HepG2 (cell line): ENCODE measurements around the gene ZMYND8. TPM values are rescaled to one million over a fixed set of nuclear protein-coding genes. Genes with fewer than 3 reads are reported as not detected.

Experiments
- BORCS8-MEF2B ChIP-seq: sonication (generic); formaldehyde crosslinking; IDR thresholded peaks from 2 replicates; pipeline ENCODE4 v1.8.0; 2022; ENCODE audit warnings: mild to moderate bottlenecking, missing genetic modification reagents
- DPF2 ChIP-seq: sonication (generic); formaldehyde crosslinking; IDR thresholded peaks from 2 replicates; pipeline ENCODE4 v1.4.0; 2020; ENCODE audit warnings: mild to moderate bottlenecking, low read depth, missing genetic modification reagents, borderline replicate concordance
- ELF1 ChIP-seq: sonication (generic); formaldehyde crosslinking; IDR thresholded peaks from 2 replicates; pipeline ENCODE4 v1.4.0; 2020; ENCODE audit warnings: missing genetic modification reagents
- HNRNPUL1 ChIP-seq: fragments of 200-400 bp; formaldehyde crosslinking; IDR thresholded peaks from 2 replicates; pipeline ENCODE4 v1.6.1; 2017; ENCODE audit warnings: low read depth, mild to moderate bottlenecking, low read length, moderate library complexity
- ISX ChIP-seq: sonication (generic); formaldehyde crosslinking; conservative IDR thresholded peaks from 2 replicates; pipeline ENCODE4 v1.5.0; 2020; ENCODE audit warnings: missing genetic modification reagents
- NFE2L2 ChIP-seq: fragments of 150-350 bp; IDR thresholded peaks from 2 replicates; pipeline ENCODE4 v1.6.1; 2014; ENCODE audit warnings: low read length
- PBX3 ChIP-seq: sonication (generic); formaldehyde crosslinking; IDR thresholded peaks from 2 replicates; pipeline ENCODE4 v1.8.1; 2023; ENCODE audit warnings: missing genetic modification reagents, inconsistent platforms, borderline replicate concordance
- TERF1 ChIP-seq: sonication (generic); formaldehyde crosslinking; IDR thresholded peaks from 2 replicates; pipeline ENCODE4 v1.8.0; 2022; ENCODE audit warnings: mild to moderate bottlenecking, missing genetic modification reagents, moderate library complexity
- TIGD3 ChIP-seq: sonication (generic); formaldehyde crosslinking; IDR thresholded peaks from 2 replicates; pipeline ENCODE4 v1.5.1; 2020; ENCODE audit warnings: mild to moderate bottlenecking, missing genetic modification reagents, borderline replicate concordance
- ZBTB3 ChIP-seq: sonication (generic); formaldehyde crosslinking; IDR thresholded peaks from 2 replicates; pipeline ENCODE4 v1.4.0; 2020; ENCODE audit warnings: low read depth, mild to moderate bottlenecking, moderate library complexity, missing genetic modification reagents, borderline replicate concordance
- ZBTB44 ChIP-seq: sonication (generic); formaldehyde crosslinking; IDR thresholded peaks from 2 replicates; pipeline ENCODE4 v1.4.0; 2020; ENCODE audit warnings: missing genetic modification reagents
- ZMAT3 ChIP-seq: sonication (generic); formaldehyde crosslinking; conservative IDR thresholded peaks from 2 replicates; pipeline ENCODE4 v1.7.0; 2021; ENCODE audit warnings: missing genetic modification reagents
- ZNF251 ChIP-seq: sonication (generic); formaldehyde crosslinking; IDR thresholded peaks from 2 replicates; pipeline ENCODE4 v1.9.0; 2021; ENCODE audit warnings: mild to moderate bottlenecking, missing genetic modification reagents
- ZNF275 ChIP-seq: sonication (generic); formaldehyde crosslinking; IDR thresholded peaks from 2 replicates; pipeline ENCODE4 v1.8.0; 2022; ENCODE audit warnings: missing genetic modification reagents, mild to moderate bottlenecking, inconsistent platforms, borderline replicate concordance
- ZNF558 ChIP-seq: sonication (generic); formaldehyde crosslinking; IDR thresholded peaks from 2 replicates; pipeline ENCODE4 v1.9.0; 2022; ENCODE audit warnings: mild to moderate bottlenecking, missing genetic modification reagents, borderline replicate concordance
- ZNF614 ChIP-seq: IDR thresholded peaks from 2 replicates; pipeline ENCODE4 v1.6.1; 2018; ENCODE audit warnings: missing biosample characterization, missing genetic modification reagents, inconsistent platforms, borderline replicate concordance
- ZNF670 ChIP-seq: sonication (generic); formaldehyde crosslinking; IDR thresholded peaks from 2 replicates; pipeline ENCODE4 v1.8.0; 2022; ENCODE audit warnings: mild to moderate bottlenecking, missing genetic modification reagents, borderline replicate concordance
- ZNF720 ChIP-seq: sonication (generic); formaldehyde crosslinking; IDR thresholded peaks from 2 replicates; pipeline ENCODE4 v1.4.0; 2020; ENCODE audit warnings: missing genetic modification reagents
- ZNF839 ChIP-seq: sonication (generic); formaldehyde crosslinking; IDR thresholded peaks from 2 replicates; pipeline ENCODE4 v1.4.0; 2020; ENCODE audit warnings: missing genetic modification reagents, mild to moderate bottlenecking, borderline replicate concordance
- ZSCAN9 ChIP-seq: IDR thresholded peaks from 2 replicates; pipeline ENCODE4 v1.6.1; 2016; ENCODE audit warnings: borderline replicate concordance
- polyA plus RNA-seq, 8 experiments: library from polyadenylated mRNA; depleted of rRNA in 3 of 8; stranded (reverse) in 7 of 8; unstranded in 1 of 8; fragments of >200 nt; fragmentation: Illumina TruSeq in 4 of 8; extraction: Trizol in 4 of 8; gene quantifications; 2 replicates each; pipeline versions ENCODE4 v1.2.1 to v1.2.3, GENCODE V29; 2011 to 2016; ENCODE audit warnings: low read depth in 4 of 8, missing spikeins in 1 of 8, mixed read lengths in 1 of 8; ENCODE audit not compliant: insufficient read depth in 1 of 8
- total RNA-seq, 5 experiments: library from RNA; depleted of rRNA; stranded (reverse); fragments of >200 nt; fragmentation: Illumina TruSeq; extraction: Trizol; gene quantifications; 2 replicates each; pipeline ENCODE4 v1.2.3, GENCODE V29; 2016; ENCODE audit warnings: low read depth in 1 of 5

ZMYND8 gene
- total and polyA plus RNA-seq, 2 of the 13 experiments (the other 11 are each of a cell fraction or from before 2014, with no cell fraction given) = 53.9 to 84.7 TPM

GRCh38 chr20:47358672-47359529 lies 2.4 kb upstream of the ZMYND8 start (continued):
- TF ChIP-seq ZNF839 (CRISPR knock-in tag) (peak; percentile 97; the same call in 1 of the 2 replicates), ZNF670 (CRISPR knock-in tag) (peak; percentile 94), ZNF720 (CRISPR knock-in tag) (peak; percentile 65; the same call in 1 of the 2 replicates), ZNF251 (CRISPR knock-in tag) (peak; percentile 38; the same call in 1 of the 2 replicates), ISX (CRISPR knock-in tag) (peak; percentile 78; the same call in 1 of the 2 replicates), ZNF614 (CRISPR knock-in tag) (peak; percentile 82; the same call in 1 of the 2 replicates), ZBTB44 (CRISPR knock-in tag) (0 out of 2 replicates have a peak, but pooled peaks have one; percentile 51), ZBTB3 (no peak), PBX3 (CRISPR knock-in tag) (peak; percentile 89; the same call in 1 of the 2 replicates), TIGD3 (0 out of 2 replicates have a peak, but pooled peaks have one; percentile 67), ELF1 (CRISPR knock-in tag) (peak; percentile 83), ZMAT3 (peak; percentile 93), HNRNPUL1 (no peak), ZNF275 (CRISPR knock-in tag) (peak; percentile 73; the same call in 1 of the 2 replicates), BORCS8-MEF2B (peak; percentile 95), ZNF558 (CRISPR knock-in tag) (peak; percentile 98), DPF2 (CRISPR knock-in tag) (peak; percentile 87), TERF1 (CRISPR knock-in tag) (0 out of 2 replicates have a peak, but pooled peaks have one; percentile 64), NFE2L2 (no peak), ZSCAN9 (CRISPR knock-in tag) (peak; percentile 84)
